Heart left ventricle (tissue), 13 donors: ENCODE data around the gene POLR2J3.
"Not testable (repeated sequence)": the region's sequence is repeated elsewhere in the genome, so short reads cannot be mapped to it uniquely, and the experiment has no call there.

Source experiments
- CTCF ChIP-seq, 12 donors: fragments of 200-600 bp; sonication (generic) in 4 of 12; IDR thresholded peaks; one replicate each; pipeline versions ENCODE4 v1.5.0 to v1.8.0; 2018 to 2022; ENCODE audit warnings: antibody characterized with exemption in 12 of 12, mild to moderate bottlenecking in 5 of 12
- POLR2A ChIP-seq, 2 donors: fragments of 450-650 bp; IDR thresholded peaks; one replicate each; pipeline ENCODE4 v1.6.1; 2017; ENCODE audit warnings: antibody characterized with exemption in 2 of 2, mild to moderate bottlenecking in 2 of 2, moderate library complexity in 2 of 2
- donor health status: ischemic (EF 13 %, LVEDD 7.1; RV severe dilation, severe dysfunction).
- donor health status: DM: no; HTN: yes; CAD: no.
- donor health status: DM: no; HTN: no; CAD: no.
- donor health status: ischemic (EF 25% LVEDD 6.9; RV normal size, moderate dysfunction).
- donor health status: ischemic (EF 25% LVEDD 5.7; RV mildly dilated, moderate dysfunction).
- donor health status: ischemic (EF 35%, LVEDD 5.7; RV mildly dilated, moderate dysfunction).
- donor health status: nonischemic (EF 11% LVEDD 7.7; RV severe dilation, severe dysfunction).
- donor health status: DM: yes; HTN: yes; CAD: no.
- donor health status: PGD.
- donor health status: ischemic (EF 29% LVEDD 5.4; RV normal size, mild dysfunction).
- donor health status: nonischemic (EF 23%, LVEDD 6.1; RV moderate dilation, normal function).

- TF ChIP-seq POLR2A, CTCF (IDR thresholded peaks at IDR 0.05): not testable (repeated sequence)
Observed at GRCh38 chr7:102540604-102541003, 31.8 kb downstream of the POLR2J3 start.
